ENCODE data around the gene RASGRP4. TPM values are rescaled to one million over a fixed set of nuclear protein-coding genes. Genes with fewer than 3 reads are reported as not detected.

The RASGRP4 gene
- total RNA-seq, 1 experiment from 2014 or later: not detected

DNA sequence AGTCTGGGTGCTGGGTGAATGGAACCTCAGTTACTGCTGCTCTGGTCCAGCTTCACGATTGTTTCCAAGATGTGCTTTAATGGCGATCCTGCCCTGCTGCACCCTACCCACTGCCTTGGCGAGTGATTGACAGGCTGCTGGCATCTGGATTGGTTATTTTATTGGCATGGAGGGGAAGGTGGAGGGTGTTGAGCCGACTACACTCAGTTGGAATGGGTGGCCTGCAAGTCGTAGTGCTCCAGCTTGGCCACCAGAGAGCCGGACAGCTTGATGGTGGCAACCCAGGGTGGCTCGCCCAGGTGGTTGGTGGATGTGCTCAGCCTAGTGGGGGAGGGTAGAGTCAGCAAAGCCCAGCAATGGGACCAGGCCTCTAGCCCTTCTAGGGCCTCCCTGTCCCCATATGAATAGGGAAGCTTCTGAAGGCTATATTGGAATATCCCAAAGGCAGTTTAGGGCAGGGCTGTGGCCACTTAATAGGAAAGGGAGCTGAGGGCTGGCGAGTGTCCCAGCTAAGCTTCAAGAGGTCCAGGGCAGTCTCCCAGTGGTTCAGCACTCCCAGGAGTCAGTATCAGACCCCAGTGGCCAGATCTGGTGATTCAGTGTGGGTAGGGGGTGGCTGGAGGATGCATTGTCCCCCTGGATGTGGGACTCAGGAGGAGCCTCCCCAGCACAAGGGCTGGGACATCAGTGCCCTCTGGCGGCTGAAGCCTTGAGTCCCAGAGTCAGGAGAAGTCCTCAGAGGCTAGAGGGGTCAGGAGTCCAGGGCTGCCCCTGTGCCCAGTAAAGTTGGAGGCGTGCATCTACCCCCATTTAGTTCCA lies 41.6 kb downstream of the RASGRP4 start:
- peaks cover 9% of the 10 kb centered on the region for H3K36me3 ChIP-seq (ENCODE audit: control insufficient read depth, insufficient read depth, low read length)
- H3K4me3 Mint-ChIP-seq (ENCODE audit: unreplicated experiment): no peak overlapping the region
- peak in 1 of 2 experiments; percentile 27 for TF ChIP-seq CTCF (IDR thresholded peaks at IDR 0.05; ENCODE audit: insufficient read depth in 1 of 2, low read depth in 1 of 2, low read length in 1 of 2, severe bottlenecking in 1 of 2, unreplicated experiment in 1 of 2)
- no peaks in the 10 kb centered on the region for H3K9me3 ChIP-seq
- H3K27ac Mint-ChIP-seq (ENCODE audit: unreplicated experiment): no peak overlapping the region
- ChIA-PET POLR2A (interaction anchor here (0.6 to 1.5 kb wide), 2 partner anchors 10 to 85 kb away, joined by 4 to 6 read pairs; partner anchors contain the start of gene PSMD8), CTCF (interaction anchor here (0.6 to 1.2 kb wide), 2 partner anchors 10 to 18 kb away, joined by 3 to 7 read pairs; partner anchors contain the start of gene FAM98C)
- H3K9me3 Mint-ChIP-seq (ENCODE audit: unreplicated experiment): no peaks in the 10 kb centered on the region
- H3K27me3 ChIP-seq (replicated peaks; ENCODE audit: control insufficient read depth, insufficient read depth, low read length): no peaks in the 10 kb centered on the region
- peak in 1 of 2 experiments; percentile 32 for DNase-seq
- H3K4me3 ChIP-seq (ENCODE audit: low read depth, low read length): no peak overlapping the region
- H3K27me3 Mint-ChIP-seq (ENCODE audit: insufficient read depth, unreplicated experiment): no peaks in the 10 kb centered on the region
- H3K4me1 Mint-ChIP-seq (ENCODE audit: low read depth, unreplicated experiment): peaks cover 6% of the 10 kb centered on the region
- no TSS peak for BruUV-seq (replicated peaks)
- peaks cover 17% of the 10 kb centered on the region; the same call in 1 of the 2 replicates for H3K4me1 ChIP-seq
- intact Hi-C loops (cut with micrococcal nuclease; ENCODE audit: unreplicated experiment): no loop called here
- peaks cover 71% of the 10 kb centered on the region for H3K36me3 Mint-ChIP-seq (ENCODE audit: insufficient read depth, unreplicated experiment)

DNA sequence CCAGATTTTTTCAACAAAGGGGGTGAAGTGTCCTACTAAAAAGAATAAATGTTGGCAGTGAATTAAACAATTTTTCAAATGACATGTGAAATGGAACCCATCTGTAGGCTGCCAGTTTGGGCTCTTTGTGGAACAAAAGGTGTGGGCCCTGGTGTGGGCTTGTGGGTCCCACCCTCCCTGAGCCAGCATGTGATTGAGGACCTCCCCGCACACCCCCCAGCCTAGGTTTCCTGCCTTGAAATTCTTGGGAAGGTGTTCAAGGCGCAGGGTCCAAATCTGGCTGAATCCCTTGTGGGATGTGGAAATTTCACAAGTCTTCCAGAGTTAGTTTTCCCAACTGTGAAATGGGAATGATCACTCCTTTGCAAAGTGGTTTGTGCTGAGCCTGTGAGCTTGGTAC lies 42.3 kb downstream of the RASGRP4 start:
- H3K4me3 ChIP-seq (ENCODE audit: low read depth, low read length): no peak overlapping the region
- H3K27ac Mint-ChIP-seq (ENCODE audit: unreplicated experiment): no peak overlapping the region
- no TSS peak for BruUV-seq (replicated peaks)
- H3K9me3 Mint-ChIP-seq (ENCODE audit: unreplicated experiment): no peaks in the 10 kb centered on the region
- H3K4me3 Mint-ChIP-seq (ENCODE audit: unreplicated experiment): no peak overlapping the region
- H3K27me3 Mint-ChIP-seq (ENCODE audit: insufficient read depth, unreplicated experiment): no peaks in the 10 kb centered on the region
- no peaks in the 10 kb centered on the region for H3K27me3 ChIP-seq (replicated peaks; ENCODE audit: control insufficient read depth, insufficient read depth, low read length)
- H3K4me1 Mint-ChIP-seq (ENCODE audit: low read depth, unreplicated experiment): peaks cover 6% of the 10 kb centered on the region
- intact Hi-C loops (cut with micrococcal nuclease; ENCODE audit: unreplicated experiment): no loop called here
- H3K9me3 ChIP-seq: no peaks in the 10 kb centered on the region
- H3K4me1 ChIP-seq: peaks cover 13% of the 10 kb centered on the region; the same call in 1 of the 2 replicates
- peaks cover 77% of the 10 kb centered on the region for H3K36me3 Mint-ChIP-seq (ENCODE audit: insufficient read depth, unreplicated experiment)
- no peak for DNase-seq
- TF ChIP-seq CTCF (IDR thresholded peaks at IDR 0.05; ENCODE audit: insufficient read depth in 1 of 2, low read depth in 1 of 2, low read length in 1 of 2, severe bottlenecking in 1 of 2, unreplicated experiment in 1 of 2): no peak
- peaks cover 9% of the 10 kb centered on the region for H3K36me3 ChIP-seq (ENCODE audit: control insufficient read depth, insufficient read depth, low read length)
- CTCF ChIA-PET: interaction anchor here (0.6 to 1.2 kb wide), 2 partner anchors 10 to 19 kb away, joined by 3 to 7 read pairs; partner anchors contain the start of gene FAM98C
- POLR2A ChIA-PET: interaction anchor here (1.5 kb wide), 1 partner anchor 9 kb away, joined by 4 read pairs; the partner anchor contains the start of gene PSMD8

DNA sequence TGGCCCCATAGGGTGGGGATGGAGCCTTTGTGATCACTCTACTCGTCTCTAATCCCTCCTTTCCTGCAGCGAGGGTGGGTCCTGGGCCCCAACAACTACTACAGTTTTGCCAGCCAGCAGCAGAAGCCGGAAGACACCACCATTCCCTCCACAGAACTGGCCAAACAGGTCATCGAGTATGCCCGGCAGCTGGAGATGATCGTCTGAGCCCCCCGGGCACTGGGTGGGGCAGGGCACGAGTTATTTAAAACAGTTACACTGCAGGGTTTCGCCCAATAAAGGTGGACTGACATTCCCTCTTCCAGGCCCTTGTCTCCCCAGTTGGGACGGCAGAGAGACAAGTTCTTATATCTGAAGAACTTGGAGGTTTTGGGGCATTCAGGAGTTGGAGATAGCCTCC lies 42.8 kb downstream of the RASGRP4 start:
- Mint-ChIP-seq H3K9me3 (ENCODE audit: unreplicated experiment) (no peaks in the 10 kb centered on the region), H3K4me1 (ENCODE audit: low read depth, unreplicated experiment) (peaks cover 6% of the 10 kb centered on the region), H3K4me3 (ENCODE audit: unreplicated experiment) (no peak overlapping the region), H3K27ac (ENCODE audit: unreplicated experiment) (peak overlapping the region; percentile 64), H3K27me3 (ENCODE audit: insufficient read depth, unreplicated experiment) (no peaks in the 10 kb centered on the region), H3K36me3 (ENCODE audit: insufficient read depth, unreplicated experiment) (peaks cover 81% of the 10 kb centered on the region)
- DNase-seq: peak in 1 of 2 experiments; percentile 63
- POLR2A ChIA-PET: no interaction called here
- H3K36me3 ChIP-seq (ENCODE audit: control insufficient read depth, insufficient read depth, low read length): peaks cover 9% of the 10 kb centered on the region
- H3K4me1 ChIP-seq: peaks cover 12% of the 10 kb centered on the region; the same call in 1 of the 2 replicates
- intact Hi-C loops (cut with micrococcal nuclease; ENCODE audit: unreplicated experiment): no loop called here
- TF ChIP-seq CTCF (IDR thresholded peaks at IDR 0.05; ENCODE audit: insufficient read depth in 1 of 2, low read depth in 1 of 2, low read length in 1 of 2, severe bottlenecking in 1 of 2, unreplicated experiment in 1 of 2): no peak
- no peaks in the 10 kb centered on the region for H3K9me3 ChIP-seq
- BruUV-seq (replicated peaks): TSS peak; percentile 53
- no peak overlapping the region for H3K4me3 ChIP-seq (ENCODE audit: low read depth, low read length)
- H3K27me3 ChIP-seq (replicated peaks; ENCODE audit: control insufficient read depth, insufficient read depth, low read length): no peaks in the 10 kb centered on the region
- CTCF ChIA-PET: no interaction called here
